Measurements from ENCODE around the gene FGF7.
A peak's percentile ranks its signal among the peaks of the same experiment; 100 is the strongest.
"Not testable (repeated sequence)": the region's sequence is repeated elsewhere in the genome, so short reads cannot be mapped to it uniquely, and the experiment has no call there.

FGF7 gene, protein sequence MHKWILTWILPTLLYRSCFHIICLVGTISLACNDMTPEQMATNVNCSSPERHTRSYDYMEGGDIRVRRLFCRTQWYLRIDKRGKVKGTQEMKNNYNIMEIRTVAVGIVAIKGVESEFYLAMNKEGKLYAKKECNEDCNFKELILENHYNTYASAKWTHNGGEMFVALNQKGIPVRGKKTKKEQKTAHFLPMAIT

GRCh38 chr15:49423021-49423420 lies at the start of gene FGF7:
FGF7 (plus strand) TSS chr15:49423242; CDS start chr15:49424298, 1,056 bp downstream.
- DNase-seq: no peak

GRCh38 chr15:49379996-49380395 lies 43.0 kb upstream of the FGF7 start:
- no peak for DNase-seq

DNA sequence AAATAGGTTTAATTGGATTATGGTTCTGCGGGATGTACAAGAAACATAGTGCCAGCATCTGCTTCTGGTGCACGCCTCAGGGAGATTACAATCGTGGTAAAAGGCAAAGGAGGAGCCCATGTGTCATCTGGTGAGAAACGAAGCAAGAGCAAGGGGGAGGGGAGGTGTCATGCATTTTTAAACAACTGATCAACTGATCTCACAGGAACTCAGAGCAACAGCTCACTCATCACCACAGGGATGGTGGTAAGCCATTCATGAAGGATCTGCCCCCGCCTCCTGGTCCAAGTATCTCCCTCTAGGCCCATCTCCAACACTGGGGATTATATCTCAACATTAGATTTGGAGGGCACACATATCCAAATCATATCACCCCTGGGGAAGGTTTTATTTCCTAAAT lies 42.1 kb upstream of the FGF7 start:
- no peak for DNase-seq

DNA sequence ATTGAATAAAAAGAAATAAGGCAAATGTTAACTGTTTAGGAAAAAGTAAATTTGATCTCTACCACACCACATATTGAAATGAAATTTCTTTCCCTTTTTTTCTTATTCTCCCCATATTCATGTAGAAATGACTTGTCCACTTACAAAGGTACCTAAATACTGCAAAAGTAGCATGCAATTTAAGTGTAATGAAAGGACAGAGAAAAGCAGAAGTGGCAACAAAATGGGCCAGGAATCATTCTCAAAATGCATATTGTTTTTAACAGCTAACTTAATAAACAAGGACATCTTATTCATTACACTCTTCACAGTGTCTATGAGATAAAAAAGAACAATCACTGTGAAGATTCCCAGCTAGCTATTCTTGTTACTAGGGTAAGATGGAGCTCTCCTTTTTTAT lies 40.6 kb upstream of the FGF7 start:
- no peak for DNase-seq

DNA sequence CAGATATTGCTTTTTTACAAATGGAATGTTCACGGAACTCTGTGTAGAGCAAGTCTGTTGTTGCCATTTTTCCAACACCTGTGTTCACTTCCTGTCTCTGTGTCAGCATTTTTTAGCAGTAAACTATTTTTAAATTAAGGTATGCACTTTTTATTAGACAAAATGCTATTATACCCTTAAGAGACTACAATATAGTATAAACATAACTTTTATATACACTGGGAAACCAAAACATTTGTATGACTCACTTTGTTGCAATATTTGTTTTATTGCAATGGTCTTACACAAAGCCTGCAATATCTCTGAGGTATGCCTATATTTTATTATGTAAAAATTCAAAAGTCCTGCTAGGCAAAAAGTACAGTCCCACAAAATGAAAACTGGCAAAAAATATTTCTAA lies 39.8 kb upstream of the FGF7 start:
- DNase-seq: no peak

DNA sequence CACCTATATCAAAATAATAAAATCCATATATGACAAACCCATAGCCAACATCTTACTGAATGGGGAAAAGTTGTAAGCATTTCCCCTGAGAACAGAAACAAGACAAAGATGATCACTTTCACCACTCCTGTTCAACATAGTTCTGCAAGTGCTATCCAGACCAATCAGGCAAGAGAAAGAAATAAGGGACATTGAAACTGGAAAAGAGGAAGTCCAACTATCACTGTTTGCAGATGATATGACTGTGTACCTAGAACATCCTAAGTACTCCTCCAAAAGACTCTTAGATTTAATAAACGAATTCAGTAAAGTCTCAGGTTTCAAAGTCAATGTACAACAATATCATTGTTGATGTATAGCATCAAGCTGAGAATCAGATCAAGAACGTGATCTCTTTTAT lies 35.6 kb upstream of the FGF7 start:
- no peak for DNase-seq

- not testable (repeated sequence) for DNase-seq
Observed at GRCh38 chr15:49402515-49403296, 20.3 kb upstream of the FGF7 start.

GRCh38 chr15:49406352-49407118 lies 16.5 kb upstream of the FGF7 start:
- DNase-seq: no peak

- no peak for DNase-seq
Observed at GRCh38 chr15:49410641-49411040, 12.4 kb upstream of the FGF7 start.

- no peak for DNase-seq
Observed at GRCh38 chr15:49412797-49413196, 10.2 kb upstream of the FGF7 start.

DNA sequence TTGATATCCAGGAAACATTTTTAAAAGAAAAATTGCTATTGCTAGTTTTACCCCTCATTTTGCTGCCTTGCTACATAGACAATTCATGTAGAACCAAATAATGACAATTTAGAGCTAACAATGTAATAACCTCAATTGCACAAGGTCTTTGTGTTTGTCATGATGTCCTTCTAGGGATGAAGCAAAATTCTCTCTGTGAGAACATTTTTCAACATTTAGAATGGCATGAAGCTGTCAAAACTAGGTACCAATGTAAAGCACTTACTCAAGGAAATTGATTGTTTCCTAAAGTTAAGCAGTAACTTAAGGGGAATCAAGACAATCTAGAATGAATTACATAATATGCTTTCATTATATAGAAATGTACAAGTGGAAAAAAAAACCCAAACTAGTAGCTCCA lies 7.9 kb upstream of the FGF7 start:
- no peak for DNase-seq

GRCh38 chr15:49415638-49416037 lies 7.4 kb upstream of the FGF7 start:
- no peak for DNase-seq

DNA sequence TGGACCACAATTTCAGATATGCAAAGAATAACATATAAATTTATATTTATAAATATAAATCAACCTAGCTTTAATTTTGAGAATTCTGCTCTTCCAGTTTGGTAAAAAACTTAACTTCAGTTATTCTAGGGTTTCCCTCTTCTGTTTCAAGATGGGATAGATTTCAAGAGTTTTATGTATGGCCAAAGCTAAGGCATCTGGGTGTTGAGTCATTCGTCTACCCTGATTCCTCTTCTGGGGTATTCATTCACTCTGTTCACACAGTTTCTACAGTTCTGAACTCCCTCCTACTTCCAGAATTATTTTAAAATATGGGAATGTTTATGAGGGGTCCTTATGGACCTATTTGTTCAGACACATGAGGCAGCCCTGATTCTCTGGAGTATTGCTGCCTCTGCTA lies 4.2 kb upstream of the FGF7 start:
- no peak for DNase-seq

DNA sequence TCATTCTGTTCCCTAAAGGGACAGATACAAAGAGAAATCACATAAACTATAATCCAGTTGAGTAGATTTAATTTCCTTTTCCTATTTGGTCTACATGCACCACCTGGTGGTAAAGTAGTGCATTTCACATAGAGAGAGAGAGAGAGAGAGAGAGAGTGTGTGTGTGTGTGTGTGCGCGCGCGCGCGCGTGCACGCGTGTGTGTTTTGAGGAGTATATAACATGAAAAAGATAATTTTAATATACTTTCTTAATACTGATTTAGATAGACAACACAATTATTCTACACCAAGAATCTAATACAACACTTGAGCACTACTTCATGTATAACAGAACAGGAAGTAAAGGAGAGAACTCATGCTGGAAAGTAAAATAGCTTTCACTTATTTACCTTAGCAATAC lies 1.1 kb upstream of the FGF7 start:
- DNase-seq: peak; percentile 33

DNA sequence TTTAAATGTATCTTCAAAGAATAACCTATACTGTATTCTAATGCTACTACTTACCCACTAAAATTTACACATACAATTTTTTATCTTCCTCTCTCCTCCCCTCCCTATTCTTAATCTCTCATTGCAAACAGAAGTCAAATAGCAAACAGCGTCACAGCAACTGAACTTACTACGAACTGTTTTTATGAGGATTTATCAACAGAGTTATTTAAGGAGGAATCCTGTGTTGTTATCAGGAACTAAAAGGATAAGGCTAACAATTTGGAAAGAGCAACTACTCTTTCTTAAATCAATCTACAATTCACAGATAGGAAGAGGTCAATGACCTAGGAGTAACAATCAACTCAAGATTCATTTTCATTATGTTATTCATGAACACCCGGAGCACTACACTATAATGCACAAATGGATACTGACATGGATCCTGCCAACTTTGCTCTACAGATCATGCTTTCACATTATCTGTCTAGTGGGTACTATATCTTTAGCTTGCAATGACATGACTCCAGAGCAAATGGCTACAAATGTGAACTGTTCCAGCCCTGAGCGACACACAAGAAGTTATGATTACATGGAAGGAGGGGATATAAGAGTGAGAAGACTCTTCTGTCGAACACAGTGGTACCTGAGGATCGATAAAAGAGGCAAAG lies 984 bp downstream of the FGF7 start:
- no peak for DNase-seq

GRCh38 chr15:49424954-49425353 lies 1.9 kb downstream of the FGF7 start:
- DNase-seq: no peak

DNA sequence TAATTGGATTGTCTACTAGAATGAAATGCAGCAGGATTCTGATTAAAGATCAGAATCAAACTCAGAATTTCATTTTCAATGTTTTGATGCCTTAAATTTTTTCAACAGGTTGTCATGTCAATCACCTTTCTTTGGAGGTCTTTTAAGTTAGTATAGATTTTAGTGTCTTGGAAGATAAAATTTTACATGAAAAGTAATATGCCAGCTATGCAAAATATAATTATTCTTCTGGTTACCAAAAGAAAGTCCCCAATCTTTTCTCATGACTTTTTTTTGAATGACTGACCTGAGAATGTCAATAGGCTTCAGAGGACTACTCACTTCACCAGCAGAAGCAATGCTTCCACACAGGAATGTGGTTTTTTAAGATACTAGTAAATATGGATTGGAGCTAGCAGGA lies 4.3 kb downstream of the FGF7 start:
- DNase-seq: no peak

GRCh38 chr15:49428409-49429095 lies 5.5 kb downstream of the FGF7 start:
- no peak for DNase-seq

GRCh38 chr15:49430046-49430445 lies 7.0 kb downstream of the FGF7 start:
- no peak for DNase-seq

DNA sequence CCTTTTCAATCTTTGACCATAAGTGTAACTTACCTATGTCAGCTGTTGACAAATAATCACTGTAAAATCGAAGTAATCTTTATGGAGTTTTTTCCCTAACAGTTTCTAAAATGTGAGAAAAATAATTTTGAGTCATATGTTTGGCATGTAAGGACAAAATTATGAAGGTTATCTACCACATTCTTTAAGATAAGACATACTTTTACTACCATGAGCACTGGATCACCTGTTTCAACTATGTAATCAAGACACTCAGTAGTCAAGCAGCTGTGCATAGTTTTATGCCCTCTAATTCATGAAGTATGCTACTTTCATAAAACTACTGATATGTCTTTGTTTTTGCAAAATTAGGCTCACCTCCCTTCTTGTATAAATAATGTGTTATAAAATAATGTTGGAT lies 12.1 kb downstream of the FGF7 start:
- DNase-seq: no peak

- no peak for DNase-seq
Observed at GRCh38 chr15:49436751-49437150, 13.7 kb downstream of the FGF7 start.

DNA sequence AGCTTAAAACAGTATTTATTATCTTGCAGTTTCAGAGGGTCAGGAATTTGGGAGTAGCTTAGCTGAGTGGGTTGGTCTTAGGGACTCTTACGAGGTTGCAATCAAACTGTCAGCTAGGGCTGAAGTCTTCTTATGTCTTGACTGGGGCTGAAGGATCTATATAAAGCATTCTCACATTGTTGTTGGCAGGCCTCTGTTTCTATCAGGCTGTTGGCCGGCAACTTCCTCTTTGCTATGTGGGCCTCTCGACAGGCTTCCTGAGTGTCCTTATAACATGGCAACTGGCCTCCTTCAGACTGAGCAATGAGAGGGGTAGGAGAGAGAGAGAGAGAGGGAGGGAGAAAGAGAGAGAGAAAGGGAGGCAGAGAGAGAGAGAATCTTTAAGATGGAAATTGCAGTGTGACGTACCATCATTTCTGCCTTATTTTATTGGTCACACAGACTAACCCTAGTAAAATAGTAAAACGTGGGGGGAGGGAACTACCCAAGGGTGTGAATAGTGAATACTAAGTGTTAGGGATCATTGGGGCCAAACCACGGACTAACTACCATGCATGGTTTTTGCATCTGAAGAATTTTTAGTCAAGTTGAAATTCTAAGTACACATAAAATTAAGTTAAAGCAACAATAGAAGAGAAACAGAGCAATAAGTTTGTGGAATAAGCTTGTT lies 16.1 kb downstream of the FGF7 start:
- no peak for DNase-seq
